Trophoblast cell (in vitro differentiated cells and primary cell): ENCODE measurements around the gene KIF13A.

Experiments used
- DNase-seq, 2 donors: peaks; one replicate each; pipeline ENCODE4 v3.0.0-alpha.2; 2016
- H2AFZ ChIP-seq: 2 replicates; pipeline ENCODE4 v1.6.1; 2013; ENCODE audit warnings: low read length, moderate library complexity, mild to moderate bottlenecking; ENCODE audit not compliant: insufficient read depth, poor library complexity
- H2AK5ac ChIP-seq: 2 replicates; pipeline ENCODE4 v1.6.1; 2013; ENCODE audit warnings: mild to moderate bottlenecking, low read length
- H2BK120ac ChIP-seq: 2 replicates; pipeline ENCODE4 v1.6.1; 2013; ENCODE audit warnings: low read length, mild to moderate bottlenecking, moderate library complexity; ENCODE audit not compliant: insufficient read depth, poor library complexity
- H2BK12ac ChIP-seq: 2 replicates; pipeline ENCODE4 v1.6.1; 2013; ENCODE audit warnings: mild to moderate bottlenecking, low read length, moderate library complexity
- H2BK5ac ChIP-seq: 2 replicates; pipeline ENCODE4 v1.6.1; 2013; ENCODE audit warnings: low read length, low read depth, moderate library complexity, mild to moderate bottlenecking; ENCODE audit not compliant: poor library complexity
- H3K14ac ChIP-seq: 2 replicates; pipeline ENCODE4 v1.6.1; 2013; ENCODE audit warnings: mild to moderate bottlenecking, low read length
- H3K18ac ChIP-seq: 2 replicates; pipeline ENCODE4 v1.6.1; 2013; ENCODE audit warnings: mild to moderate bottlenecking, low read length
- H3K23ac ChIP-seq: 2 replicates; pipeline ENCODE4 v1.6.1; 2013; ENCODE audit warnings: low read length
- H3K27ac ChIP-seq: 2 replicates; pipeline ENCODE4 v1.5.1; 2013; ENCODE audit warnings: low read depth, mild to moderate bottlenecking, inconsistent platforms, low read length, moderate library complexity
- H3K27me3 ChIP-seq: 2 replicates; pipeline ENCODE4 v1.6.1; 2013; ENCODE audit warnings: inconsistent platforms, mild to moderate bottlenecking, low read length, moderate library complexity; ENCODE audit not compliant: insufficient read depth
- H3K36me3 ChIP-seq, 2 experiments: 1 replicate in 1 of 2; 2 replicates in 1 of 2; pipeline ENCODE4 v1.6.1; 2013; ENCODE audit warnings: low read length in 2 of 2, mild to moderate bottlenecking in 2 of 2, moderate library complexity in 1 of 2; ENCODE audit not compliant: insufficient read depth in 2 of 2, control insufficient read depth in 1 of 2
- H3K4ac ChIP-seq: 2 replicates; pipeline ENCODE4 v1.6.1; 2013; ENCODE audit warnings: low read depth, mild to moderate bottlenecking, low read length, moderate library complexity
- H3K4me1 ChIP-seq, 2 experiments: 1 replicate in 1 of 2; 2 replicates in 1 of 2; pipeline ENCODE4 v1.6.1; 2013; ENCODE audit warnings: low read length in 2 of 2, mild to moderate bottlenecking in 2 of 2, moderate library complexity in 1 of 2; ENCODE audit not compliant: insufficient read depth in 2 of 2, control insufficient read depth in 1 of 2
- H3K4me2 ChIP-seq: 2 replicates; pipeline ENCODE4 v1.6.1; 2013; ENCODE audit warnings: inconsistent platforms, mild to moderate bottlenecking, low read length, moderate library complexity
- H3K4me3 ChIP-seq: 2 replicates; pipeline ENCODE4 v1.5.1; 2013; ENCODE audit warnings: mild to moderate bottlenecking, low read depth, low read length, inconsistent platforms
- H3K79me1 ChIP-seq: one replicate; pipeline ENCODE4 v1.6.1; 2013; ENCODE audit warnings: low read length
- H3K79me2 ChIP-seq: 2 replicates; pipeline ENCODE4 v1.6.1; 2013; ENCODE audit warnings: low read length, mild to moderate bottlenecking; ENCODE audit not compliant: control insufficient read depth, insufficient read depth, poor library complexity
- H3K9ac ChIP-seq: 2 replicates; pipeline ENCODE4 v1.6.1; 2013; ENCODE audit warnings: mild to moderate bottlenecking, low read length
- H3K9me3 ChIP-seq: 2 replicates; pipeline ENCODE4 v1.6.1; 2013; ENCODE audit warnings: low read depth, mild to moderate bottlenecking, control low read depth, inconsistent platforms, low read length; ENCODE audit not compliant: insufficient read depth
- H4K12ac ChIP-seq: 2 replicates; pipeline ENCODE4 v1.6.1; 2013; ENCODE audit warnings: low read depth, mild to moderate bottlenecking, low read length, moderate library complexity
- H4K8ac ChIP-seq: 2 replicates; pipeline ENCODE4 v1.6.1; 2013; ENCODE audit warnings: low read depth, mild to moderate bottlenecking, low read length, moderate library complexity
- H4K91ac ChIP-seq: one replicate; pipeline ENCODE4 v1.6.1; 2013; ENCODE audit warnings: low read depth, mild to moderate bottlenecking, low read length, moderate library complexity
- WGBS: extraction: QIAGEN DNeasy Blood & Tissue Kit; methylation state at CpG from one replicate; pipeline ENCODE4 v1.1.7; 2013; ENCODE audit warnings: missing lambda C conversion rate; ENCODE audit not compliant: insufficient read length, insufficient coverage; ENCODE audit errors: extremely low coverage; 5-methylcytosine and 5-hydroxymethylcytosine counted together

The KIF13A gene

DNA sequence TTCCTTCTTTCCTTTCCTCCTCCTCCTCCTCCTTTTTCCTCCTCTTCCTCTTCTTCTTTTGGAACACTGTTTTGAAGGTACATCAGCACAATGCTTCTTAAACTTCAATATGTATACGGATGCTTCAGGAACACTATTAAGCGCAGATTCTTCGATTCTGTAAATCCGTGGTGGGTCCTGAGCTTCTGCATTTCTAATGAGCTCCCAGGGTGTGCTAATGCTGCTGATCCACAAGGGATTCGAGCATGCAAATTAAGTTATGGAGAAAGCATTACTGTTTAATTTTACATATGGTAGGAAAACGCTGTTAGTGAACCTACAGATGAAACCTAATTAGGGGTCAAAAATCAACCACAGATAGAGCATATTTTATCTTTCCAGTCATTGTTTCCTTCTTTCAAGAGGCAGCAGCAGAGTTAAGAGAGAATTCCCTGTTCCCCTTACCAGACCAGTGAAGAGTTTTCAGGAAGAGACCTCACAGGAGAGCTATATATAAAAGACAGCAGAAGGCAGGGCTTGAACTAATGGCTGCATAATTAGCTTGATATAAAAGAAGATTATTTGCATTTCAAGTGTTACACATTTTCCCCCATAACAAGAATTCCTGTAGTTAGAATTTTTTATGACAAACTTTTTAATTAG lies 47.2 kb downstream of the KIF13A start:
- Histone ChIP-seq H3K79me1 (no peaks in the 10 kb centered on the region), H3K27me3 (no peaks in the 10 kb centered on the region), H2BK120ac (no peak overlapping the region), H3K4me1 (no peaks in the 10 kb centered on the region), H4K8ac (no peak overlapping the region), H3K23ac (no peak overlapping the region), H4K91ac (no peak overlapping the region), H3K36me3 (peaks cover 0 to 2% of the 10 kb centered on the region in 2 experiments), H2BK5ac (no peak overlapping the region), H3K4me3 (no peak overlapping the region), H3K9ac (no peak overlapping the region), H4K12ac (no peak overlapping the region), H3K4ac (no peak overlapping the region), H2AFZ (no peak overlapping the region), H2BK12ac (no peak overlapping the region), H3K4me2 (peak overlapping the region; percentile 29), H3K9me3 (no peaks in the 10 kb centered on the region), H2AK5ac (no peak overlapping the region), H3K14ac (no peak overlapping the region), H3K27ac (no peak overlapping the region), H3K18ac (no peak overlapping the region), H3K79me2 (peaks cover under 1% of the 10 kb centered on the region)
- no CpG with 5 or more reads among the region's 6 CpGs for WGBS
- no peak for DNase-seq

GRCh38 chr6:17938901-17939300 lies 48.5 kb downstream of the KIF13A start:
- no peak overlapping the region for H3K23ac ChIP-seq
- H3K4ac ChIP-seq = no peak overlapping the region
- H4K91ac ChIP-seq = no peak overlapping the region
- peaks cover 3% of the 10 kb centered on the region for H3K79me2 ChIP-seq
- no peaks in the 10 kb centered on the region for H3K4me1 ChIP-seq
- H3K79me1 ChIP-seq = no peaks in the 10 kb centered on the region
- H2AK5ac ChIP-seq = no peak overlapping the region
- peak in 1 of 2 donors; percentile 17 for DNase-seq
- no peaks in the 10 kb centered on the region for H3K9me3 ChIP-seq
- no peak overlapping the region for H4K8ac ChIP-seq
- H4K12ac ChIP-seq = no peak overlapping the region
- H2AFZ ChIP-seq = no peak overlapping the region
- no peak overlapping the region for H3K14ac ChIP-seq
- no peak overlapping the region for H3K4me2 ChIP-seq
- WGBS = no CpG with 5 or more reads among the region's 2 CpGs
- peaks cover 0 to 2% of the 10 kb centered on the region in 2 experiments for H3K36me3 ChIP-seq
- H2BK120ac ChIP-seq = no peak overlapping the region
- no peaks in the 10 kb centered on the region for H3K27me3 ChIP-seq
- no peak overlapping the region for H3K9ac ChIP-seq
- no peak overlapping the region for H3K4me3 ChIP-seq
- H2BK5ac ChIP-seq = no peak overlapping the region
- no peak overlapping the region for H3K18ac ChIP-seq
- no peak overlapping the region for H2BK12ac ChIP-seq
- H3K27ac ChIP-seq = no peak overlapping the region

DNA sequence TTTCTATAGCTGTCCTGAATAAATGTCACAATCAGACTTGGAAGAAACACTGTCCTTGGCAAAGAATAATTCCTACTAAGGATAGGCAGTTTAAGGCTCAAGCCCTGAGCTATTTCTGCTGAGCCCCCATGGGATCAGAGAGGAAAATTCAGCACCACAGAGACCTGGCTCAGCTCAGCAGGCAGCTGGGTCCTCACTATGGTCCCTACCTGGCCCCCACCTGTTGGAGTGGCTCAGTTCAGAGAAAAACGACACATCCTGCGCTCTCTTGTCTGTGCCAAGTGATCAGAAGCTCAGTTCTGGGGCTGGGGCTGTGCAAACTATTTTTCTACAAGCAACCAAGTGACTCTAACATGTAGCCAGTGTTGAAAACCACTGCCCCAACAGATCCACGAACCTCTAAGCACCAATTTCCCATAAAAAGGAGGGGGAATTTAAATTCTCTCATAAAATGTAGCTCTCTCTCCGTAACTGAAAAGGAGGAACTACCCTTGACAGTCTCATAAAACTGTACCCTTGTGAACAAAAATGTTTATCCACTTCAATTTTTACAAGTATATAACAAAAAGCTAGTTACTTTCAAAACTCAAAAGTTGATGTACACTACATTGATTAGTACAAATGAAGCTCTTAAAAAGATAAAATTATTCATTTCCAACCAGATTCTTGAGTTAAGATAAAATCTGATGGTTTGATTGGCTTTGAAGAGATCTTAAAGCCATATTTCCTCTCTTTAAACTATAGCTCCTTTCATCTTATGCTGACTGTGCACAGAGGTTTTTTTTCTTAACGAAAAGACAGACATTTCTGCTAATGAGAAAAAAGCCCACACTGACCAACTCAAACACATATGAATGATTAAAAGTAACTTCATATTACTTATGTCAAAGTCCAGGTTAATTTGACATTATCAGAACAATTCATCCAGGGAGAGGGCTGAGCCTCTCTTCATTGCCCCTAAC lies 52.0 kb downstream of the KIF13A start:
- Histone ChIP-seq H3K9me3 (no peaks in the 10 kb centered on the region), H4K91ac (no peak overlapping the region), H3K79me2 (peaks cover 3% of the 10 kb centered on the region), H2BK120ac (no peak overlapping the region), H3K79me1 (no peaks in the 10 kb centered on the region), H2AK5ac (no peak overlapping the region), H2AFZ (no peak overlapping the region), H3K23ac (peak overlapping the region; percentile 40), H4K8ac (no peak overlapping the region), H3K4ac (no peak overlapping the region), H3K14ac (no peak overlapping the region), H3K27me3 (no peaks in the 10 kb centered on the region), H2BK5ac (no peak overlapping the region), H3K18ac (peak overlapping the region; percentile 54), H3K4me3 (no peak overlapping the region), H2BK12ac (no peak overlapping the region), H3K9ac (no peak overlapping the region), H3K4me1 (peaks cover 0 to 2% of the 10 kb centered on the region in 2 experiments), H3K27ac (no peak overlapping the region), H4K12ac (no peak overlapping the region), H3K36me3 (peaks cover 0 to 2% of the 10 kb centered on the region in 2 experiments), H3K4me2 (no peak overlapping the region)
- no peak for DNase-seq
- no CpG with 5 or more reads among the region's 5 CpGs for WGBS

DNA sequence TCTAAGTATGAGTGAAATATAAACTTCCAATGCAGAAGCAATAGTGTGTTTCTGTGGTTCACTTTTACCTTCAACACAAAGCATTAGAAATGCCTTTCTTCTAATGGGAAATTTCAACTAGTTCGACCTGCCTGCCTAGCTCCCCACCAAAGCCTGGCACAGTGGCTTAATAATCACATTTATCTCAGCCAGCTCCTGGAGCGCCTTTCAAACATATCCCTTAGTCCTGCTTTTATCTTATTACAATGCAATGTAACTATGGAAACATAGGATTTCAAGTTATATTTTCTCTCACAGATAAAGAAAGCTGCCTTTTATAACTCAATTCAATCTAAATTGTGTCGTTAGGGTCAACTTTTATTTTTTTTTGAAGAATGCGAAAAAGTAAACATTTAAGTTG lies 53.7 kb downstream of the KIF13A start:
- Histone ChIP-seq H2BK120ac (no peak overlapping the region), H2AFZ (no peak overlapping the region), H2BK12ac (no peak overlapping the region), H3K4me1 (peaks cover 2 to 7% of the 10 kb centered on the region in 2 experiments), H3K36me3 (peaks cover 2% of the 10 kb centered on the region in 2 experiments), H4K91ac (no peak overlapping the region), H3K14ac (no peak overlapping the region), H3K9ac (no peak overlapping the region), H3K27me3 (no peaks in the 10 kb centered on the region), H3K27ac (no peak overlapping the region), H3K4me3 (no peak overlapping the region), H3K79me2 (peaks cover 3% of the 10 kb centered on the region), H3K4me2 (no peak overlapping the region), H3K79me1 (no peaks in the 10 kb centered on the region), H3K18ac (no peak overlapping the region), H4K12ac (no peak overlapping the region), H2AK5ac (no peak overlapping the region), H2BK5ac (no peak overlapping the region), H4K8ac (no peak overlapping the region), H3K9me3 (no peaks in the 10 kb centered on the region), H3K4ac (no peak overlapping the region), H3K23ac (no peak overlapping the region)
- no peak for DNase-seq
- no CpG with 5 or more reads among the region's 4 CpGs for WGBS
